ENCODE results near the gene PDCD1LG2.

Gene PDCD1LG2

DNA sequence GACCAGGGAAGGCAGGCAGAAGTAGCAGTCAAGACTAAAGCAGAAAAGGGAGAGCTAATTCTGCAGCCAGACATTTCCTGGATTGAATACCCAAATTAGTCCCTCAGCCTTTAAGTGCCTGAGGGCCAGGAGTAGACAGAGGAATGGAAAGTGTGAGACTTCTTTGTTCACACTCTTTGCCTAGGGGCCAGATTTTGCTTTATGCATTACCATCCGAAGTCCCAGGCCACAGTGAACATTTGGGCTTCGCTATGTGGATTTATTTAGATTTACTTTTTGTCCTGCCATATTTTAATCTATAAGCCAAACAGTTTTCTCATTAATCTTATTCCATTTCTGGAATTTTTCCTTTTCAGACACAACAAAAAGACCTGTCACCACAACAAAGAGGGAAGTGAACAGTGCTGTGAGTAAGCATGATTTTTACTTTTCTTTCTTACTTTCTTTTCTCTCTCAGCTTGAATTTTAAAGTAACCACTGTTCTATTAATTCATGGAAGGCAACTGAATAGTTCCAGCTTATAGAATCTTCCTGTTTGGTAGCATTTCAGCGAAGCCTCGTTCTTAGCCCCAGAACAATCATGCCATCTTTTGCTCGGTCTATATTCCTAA, 52.6 kb downstream of the PDCD1LG2 start:
- Histone ChIP-seq H3K9ac (peak overlapping the region in 1 of 11 experiments; percentile 15; a peak in 1 of 22 replicates), H3K36me3 (no peaks in the 10 kb centered on the region), H3K4me2 (peak overlapping the region in 5 of 11 experiments; percentile 44 to 67 (median 52); a peak in 11 of 22 replicates), H3K27me3 (no peaks in the 10 kb centered on the region), H3K27ac (peak overlapping the region in 8 of 11 experiments; percentile 3 to 63 (median 22); a peak in 11 of 22 replicates), H3K4me1 (peaks cover 26 to 80% (median 49%) of the 10 kb centered on the region in 10 experiments), H3K9me3 (replicated peaks in 1 of 11) (peaks cover 0 to 9% (median 6%) of the 10 kb centered on the region in 11 experiments; a peak in 6 of 22 replicates), H4K20me1 (no peaks in the 10 kb centered on the region), H3K4me3 (no peak overlapping the region)
- no peak for TF ChIP-seq Cebpa-rat (IDR thresholded peaks at IDR 0.05)

DNA sequence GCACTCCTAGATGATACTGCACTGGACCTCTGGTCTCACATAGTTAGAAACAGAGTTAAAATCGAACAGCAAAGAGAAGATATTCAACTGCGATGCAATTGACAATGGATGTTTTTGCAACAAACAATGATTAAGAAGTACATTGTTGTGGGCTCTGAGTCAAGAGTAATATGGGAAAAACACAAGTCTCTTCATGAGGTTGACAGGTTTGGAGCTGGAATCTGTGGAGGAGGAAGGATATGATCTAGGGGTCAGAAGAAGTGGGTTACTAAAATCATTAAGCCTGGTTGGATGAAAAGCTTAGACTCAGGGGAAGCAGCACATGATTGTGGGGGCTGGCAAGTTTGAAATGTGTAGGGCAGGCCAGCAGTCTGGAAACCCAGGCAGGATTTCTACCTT, 53.1 kb downstream of the PDCD1LG2 start:
- H3K27me3 ChIP-seq = no peaks in the 10 kb centered on the region
- peaks cover 0 to 9% (median 6%) of the 10 kb centered on the region in 11 experiments; a peak in 6 of 22 replicates for H3K9me3 ChIP-seq (replicated peaks in 1 of 11)
- H3K36me3 ChIP-seq = 0 out of 22 replicates have a peak, but pooled peaks cover 0 to 4% (median 0%) of the 10 kb centered on the region in 11 experiments
- H3K4me2 ChIP-seq = peak overlapping the region in 5 of 11 experiments; percentile 44 to 67 (median 52); a peak in 11 of 22 replicates
- TF ChIP-seq Cebpa-rat (IDR thresholded peaks at IDR 0.05) = no peak
- H4K20me1 ChIP-seq = no peaks in the 10 kb centered on the region
- peak overlapping the region in 8 of 11 experiments; percentile 3 to 63 (median 22); a peak in 10 of 22 replicates for H3K27ac ChIP-seq
- peak overlapping the region in 1 of 11 experiments; percentile 15; a peak in 1 of 22 replicates for H3K9ac ChIP-seq
- no peak overlapping the region for H3K4me3 ChIP-seq
- H3K4me1 ChIP-seq = peaks cover 21 to 80% (median 46%) of the 10 kb centered on the region in 10 experiments

GRCh38 chr9:5563886-5564285, 53.6 kb downstream of the PDCD1LG2 start:
- no peaks in the 10 kb centered on the region for H4K20me1 ChIP-seq
- peak overlapping the region in 6 of 11 experiments; percentile 3 to 63 (median 44); a peak in 7 of 22 replicates for H3K27ac ChIP-seq
- H3K36me3 ChIP-seq = 0 out of 22 replicates have a peak, but pooled peaks cover 0 to 5% (median 0%) of the 10 kb centered on the region in 11 experiments
- TF ChIP-seq Cebpa-rat (IDR thresholded peaks at IDR 0.05) = no peak
- H3K9me3 ChIP-seq (replicated peaks in 1 of 11) = peaks cover 0 to 9% (median 6%) of the 10 kb centered on the region in 11 experiments; a peak in 6 of 22 replicates
- H3K4me1 ChIP-seq = peaks cover 18 to 80% (median 45%) of the 10 kb centered on the region in 10 experiments
- H3K4me3 ChIP-seq = no peak overlapping the region
- no peak overlapping the region for H3K9ac ChIP-seq
- no peaks in the 10 kb centered on the region for H3K27me3 ChIP-seq
- peak overlapping the region in 5 of 11 experiments; percentile 44 to 67 (median 52); a peak in 10 of 22 replicates for H3K4me2 ChIP-seq

DNA sequence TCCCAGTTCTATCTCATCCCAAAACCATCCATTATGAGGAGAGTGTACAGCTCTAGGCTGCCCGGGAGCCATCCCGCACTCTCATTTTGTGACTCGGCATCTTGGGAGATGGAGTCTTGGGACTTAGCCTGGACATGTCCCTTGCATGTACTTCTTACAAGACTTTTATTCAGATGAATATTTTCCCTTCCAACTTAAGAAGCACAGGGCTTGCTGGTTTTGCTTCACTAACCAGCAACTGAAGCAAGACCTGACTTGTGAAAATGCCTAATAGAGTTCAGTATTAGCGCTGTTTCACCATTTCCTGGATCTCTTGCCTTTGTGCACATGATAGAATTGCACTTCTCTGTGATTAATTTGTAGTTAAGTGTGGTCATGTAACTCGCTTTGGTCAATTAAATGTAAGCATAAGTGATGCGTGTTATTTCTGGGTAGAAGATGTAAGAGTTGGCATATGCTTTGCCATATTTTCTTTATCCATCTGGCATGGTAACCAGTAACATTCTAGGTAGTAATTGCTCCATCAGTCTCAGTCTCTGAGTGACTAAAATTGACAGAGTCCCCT, 55.8 kb downstream of the PDCD1LG2 start:
- H4K20me1 ChIP-seq = no peaks in the 10 kb centered on the region
- 0 out of 22 replicates have a peak, but pooled peaks cover 0 to 5% (median 0%) of the 10 kb centered on the region in 11 experiments for H3K36me3 ChIP-seq
- no peaks in the 10 kb centered on the region for H3K27me3 ChIP-seq
- H3K27ac ChIP-seq = peak overlapping the region in 9 of 11 experiments; percentile 57 to 79 (median 72); a peak in 18 of 22 replicates
- H3K4me2 ChIP-seq = peak overlapping the region; percentile 42 to 85 (median 67); a peak in 21 of 22 replicates
- peaks cover 0 to 9% (median 6%) of the 10 kb centered on the region in 11 experiments; a peak in 6 of 22 replicates for H3K9me3 ChIP-seq (replicated peaks in 1 of 11)
- peak overlapping the region in 6 of 11 experiments; percentile 30 to 55 (median 45); a peak in 12 of 22 replicates for H3K9ac ChIP-seq
- peak in 5 of 11 experiments; percentile 30 to 73 (median 47); a peak in 6 of 22 replicates for TF ChIP-seq Cebpa-rat (IDR thresholded peaks at IDR 0.05)
- no peak overlapping the region for H3K4me3 ChIP-seq
- peaks cover 23 to 74% (median 51%) of the 10 kb centered on the region in 10 experiments for H3K4me1 ChIP-seq

GRCh38 chr9:5568868-5569267, 58.5 kb downstream of the PDCD1LG2 start:
- TF ChIP-seq Cebpa-rat (IDR thresholded peaks at IDR 0.05) = no peak
- Histone ChIP-seq H3K36me3 (peaks cover 0 to 10% (median 0%) of the 10 kb centered on the region in 11 experiments; a peak in 4 of 22 replicates), H3K9ac (no peak overlapping the region), H3K9me3 (replicated peaks in 1 of 11) (no peaks in the 10 kb centered on the region), H3K27ac (peak overlapping the region in 8 of 11 experiments; percentile 1 to 63 (median 25); a peak in 11 of 22 replicates), H3K27me3 (no peaks in the 10 kb centered on the region), H3K4me2 (peak overlapping the region in 10 of 11 experiments; percentile 15 to 58 (median 50); a peak in 19 of 22 replicates), H3K4me3 (no peak overlapping the region), H3K4me1 (peaks cover 23 to 60% (median 40%) of the 10 kb centered on the region in 10 experiments), H4K20me1 (no peaks in the 10 kb centered on the region)

GRCh38 chr9:5569409-5569808, 59.1 kb downstream of the PDCD1LG2 start:
- Histone ChIP-seq H3K4me1 (peaks cover 23 to 54% (median 37%) of the 10 kb centered on the region in 10 experiments), H3K27ac (peak overlapping the region in 7 of 11 experiments; percentile 15 to 63 (median 29); a peak in 10 of 22 replicates), H4K20me1 (no peaks in the 10 kb centered on the region), H3K4me3 (no peak overlapping the region), H3K4me2 (peak overlapping the region; percentile 15 to 58 (median 51); a peak in 20 of 22 replicates), H3K9ac (no peak overlapping the region), H3K9me3 (replicated peaks in 1 of 11) (peaks cover 0 to under 1% (median 0%) of the 10 kb centered on the region in 11 experiments; a peak in 1 of 22 replicates), H3K27me3 (no peaks in the 10 kb centered on the region), H3K36me3 (peaks cover 0 to 10% (median 0%) of the 10 kb centered on the region in 11 experiments; a peak in 5 of 22 replicates)
- TF ChIP-seq Cebpa-rat (IDR thresholded peaks at IDR 0.05) = 0 out of 22 replicates have a peak, but pooled peaks of 1 of the 11 experiments have one; percentile 24

DNA sequence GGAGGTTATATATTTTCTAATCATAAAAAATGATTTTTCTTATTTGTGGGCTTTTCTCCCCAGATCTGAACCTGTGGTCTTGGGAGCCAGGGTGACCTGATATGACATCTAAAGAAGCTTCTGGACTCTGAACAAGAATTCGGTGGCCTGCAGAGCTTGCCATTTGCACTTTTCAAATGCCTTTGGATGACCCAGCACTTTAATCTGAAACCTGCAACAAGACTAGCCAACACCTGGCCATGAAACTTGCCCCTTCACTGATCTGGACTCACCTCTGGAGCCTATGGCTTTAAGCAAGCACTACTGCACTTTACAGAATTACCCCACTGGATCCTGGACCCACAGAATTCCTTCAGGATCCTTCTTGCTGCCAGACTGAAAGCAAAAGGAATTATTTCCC, 59.6 kb downstream of the PDCD1LG2 start:
- no peaks in the 10 kb centered on the region for H4K20me1 ChIP-seq
- no peak for TF ChIP-seq Cebpa-rat (IDR thresholded peaks at IDR 0.05)
- peak overlapping the region in 4 of 11 experiments; percentile 29 to 61 (median 48); a peak in 8 of 22 replicates for H3K27ac ChIP-seq
- H3K4me1 ChIP-seq = peaks cover 23 to 51% (median 36%) of the 10 kb centered on the region in 10 experiments
- H3K4me2 ChIP-seq = peak overlapping the region in 6 of 11 experiments; percentile 15 to 58 (median 55); a peak in 11 of 22 replicates
- no peak overlapping the region for H3K4me3 ChIP-seq
- peaks cover 0 to 13% (median 2%) of the 10 kb centered on the region in 11 experiments; a peak in 6 of 22 replicates for H3K36me3 ChIP-seq
- H3K9me3 ChIP-seq (replicated peaks in 1 of 11) = peaks cover 0 to 5% (median 3%) of the 10 kb centered on the region in 11 experiments; a peak in 10 of 22 replicates
- H3K9ac ChIP-seq = no peak overlapping the region
- no peaks in the 10 kb centered on the region for H3K27me3 ChIP-seq

- Histone ChIP-seq H3K27ac (no peak overlapping the region), H3K9ac (no peak overlapping the region), H3K27me3 (no peaks in the 10 kb centered on the region), H3K36me3 (peaks cover 0 to 19% (median 5%) of the 10 kb centered on the region in 11 experiments; a peak in 6 of 22 replicates), H3K9me3 (replicated peaks in 1 of 11) (peaks cover 0 to 9% (median 6%) of the 10 kb centered on the region in 11 experiments; a peak in 10 of 22 replicates), H3K4me2 (no peak overlapping the region), H4K20me1 (no peaks in the 10 kb centered on the region), H3K4me1 (peaks cover 17 to 36% (median 27%) of the 10 kb centered on the region in 10 experiments), H3K4me3 (no peak overlapping the region)
- no peak for TF ChIP-seq Cebpa-rat (IDR thresholded peaks at IDR 0.05)
Observed at GRCh38 chr9:5571629-5572232, 61.4 kb downstream of the PDCD1LG2 start.
